ENCODE measurements around the gene MAN2C1.
"Not testable (repeated sequence)": the region's sequence is repeated elsewhere in the genome, so short reads cannot be mapped to it uniquely, and the experiment has no call there.

MAN2C1 gene

GRCh38 chr15:75361361-75361988 lies 6.9 kb downstream of the MAN2C1 start:
- in situ Hi-C loops (cut with HindIII; ENCODE audit: low sequenced_read_pairs) = no loop called here

- in situ Hi-C loops (cut with HindIII; ENCODE audit: low sequenced_read_pairs) = no loop called here
Observed at GRCh38 chr15:75360856-75361255, 7.6 kb downstream of the MAN2C1 start.

- in situ Hi-C loops (cut with HindIII; ENCODE audit: low sequenced_read_pairs) = no loop called here
Observed at GRCh38 chr15:75360391-75360790, 8.0 kb downstream of the MAN2C1 start.

DNA sequence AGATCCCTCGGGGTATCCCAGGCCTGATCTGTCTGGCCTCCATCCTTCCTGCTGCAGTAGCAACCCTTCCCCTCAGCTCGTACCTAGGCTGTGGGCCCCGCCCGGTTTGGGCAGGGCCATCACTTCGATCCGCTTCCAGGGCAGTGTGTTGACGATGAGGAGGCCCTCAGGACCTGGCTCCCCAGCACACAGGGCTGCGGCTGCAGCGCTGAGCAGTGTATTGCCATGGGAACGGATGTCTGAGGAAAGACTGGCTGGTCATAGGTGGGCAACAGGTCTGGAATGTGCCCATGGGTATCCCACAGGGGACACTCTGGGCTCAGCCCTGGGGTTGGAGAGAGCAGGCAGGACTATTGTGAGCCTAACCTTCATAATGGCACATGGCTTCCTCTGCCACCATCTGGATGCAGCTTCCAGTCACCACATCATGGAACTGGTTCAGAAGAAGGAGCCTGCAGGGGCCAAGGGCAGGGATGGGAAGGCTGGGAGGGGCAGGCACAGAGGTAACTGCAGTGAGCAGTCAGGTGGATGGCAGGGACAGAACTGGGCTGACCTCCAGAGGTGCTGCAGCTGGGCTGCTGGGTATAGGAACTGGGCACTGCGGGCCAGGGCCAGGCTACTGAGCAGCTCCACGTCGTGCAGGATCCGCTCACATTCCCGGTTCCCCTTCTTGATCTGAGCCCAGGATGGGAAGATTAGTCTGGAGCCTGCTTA lies 8.7 kb downstream of the MAN2C1 start:
- in situ Hi-C loops (cut with HindIII; ENCODE audit: low sequenced_read_pairs) = no loop called here

DNA sequence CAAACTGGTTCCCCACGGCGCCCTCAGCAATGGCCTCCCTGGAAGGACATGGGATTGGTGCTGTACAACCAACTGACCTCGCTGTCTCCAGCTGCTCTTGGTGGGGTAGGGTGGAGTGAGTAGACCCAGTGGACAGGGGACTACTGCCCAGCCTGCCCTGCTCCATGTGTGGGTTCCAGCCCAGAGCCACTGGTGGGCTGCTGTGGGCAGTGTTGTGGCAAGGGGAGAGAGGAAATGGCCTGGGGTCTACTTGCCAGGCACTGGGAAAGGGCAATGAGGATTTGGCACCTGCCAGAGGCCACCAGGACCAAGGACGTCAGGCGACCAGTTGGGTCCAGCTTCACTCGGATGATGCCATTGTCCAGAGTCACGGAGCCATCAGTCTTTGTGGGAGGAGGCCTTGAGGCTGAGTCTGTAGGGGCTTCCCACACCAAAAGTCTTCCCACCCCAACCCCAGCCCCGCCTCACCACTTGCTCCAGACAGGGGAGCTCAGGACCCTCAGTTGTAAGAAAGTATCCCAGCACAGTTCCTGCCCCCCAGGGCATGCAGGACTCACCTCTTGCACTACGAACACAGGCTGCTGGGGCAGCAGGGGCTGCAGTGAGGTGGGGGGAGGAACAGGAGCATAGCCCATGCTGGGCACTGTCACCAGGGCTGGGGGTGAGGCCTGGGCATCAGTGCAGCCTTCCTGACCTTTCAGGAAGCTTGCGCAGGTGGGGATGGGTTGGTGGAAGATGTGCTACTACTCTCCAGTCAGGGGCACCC lies 9.5 kb downstream of the MAN2C1 start:
- in situ Hi-C loops (cut with HindIII; ENCODE audit: low sequenced_read_pairs) = no loop called here

DNA sequence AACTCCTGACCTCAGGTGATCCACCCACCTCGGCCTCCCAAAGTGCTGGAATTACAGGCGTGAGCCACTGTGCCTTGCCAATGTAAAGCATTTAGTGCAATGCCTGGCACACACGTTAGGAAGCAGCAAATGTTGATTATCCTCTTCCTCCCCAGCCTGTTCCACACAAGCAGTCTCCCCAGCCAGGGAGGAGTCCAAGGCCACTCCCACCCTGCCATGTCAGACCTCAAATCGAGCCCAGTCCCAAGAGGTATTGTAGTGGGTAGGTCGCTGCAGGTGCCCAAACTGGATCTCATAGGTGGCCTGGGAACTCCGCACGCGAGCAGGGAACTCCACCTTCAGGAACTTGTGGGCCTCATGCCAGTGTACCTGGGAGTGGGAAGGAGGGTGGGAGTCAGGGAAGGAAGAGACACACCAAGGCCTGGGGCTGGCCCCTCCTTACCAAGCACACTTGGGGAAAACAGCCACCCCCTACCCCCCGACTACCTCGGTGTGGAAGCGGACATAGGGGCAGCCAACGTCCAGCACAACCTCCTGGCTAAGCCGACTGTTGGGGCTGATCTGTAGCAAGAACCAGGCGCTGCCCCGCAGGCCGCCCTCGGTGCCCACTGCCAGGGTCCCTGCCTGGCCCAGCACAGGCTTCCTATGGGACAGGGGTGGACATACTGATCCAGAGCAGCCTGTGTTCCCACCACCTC lies 10.3 kb downstream of the MAN2C1 start:
- in situ Hi-C loops (cut with HindIII; ENCODE audit: low sequenced_read_pairs) = no loop called here

DNA sequence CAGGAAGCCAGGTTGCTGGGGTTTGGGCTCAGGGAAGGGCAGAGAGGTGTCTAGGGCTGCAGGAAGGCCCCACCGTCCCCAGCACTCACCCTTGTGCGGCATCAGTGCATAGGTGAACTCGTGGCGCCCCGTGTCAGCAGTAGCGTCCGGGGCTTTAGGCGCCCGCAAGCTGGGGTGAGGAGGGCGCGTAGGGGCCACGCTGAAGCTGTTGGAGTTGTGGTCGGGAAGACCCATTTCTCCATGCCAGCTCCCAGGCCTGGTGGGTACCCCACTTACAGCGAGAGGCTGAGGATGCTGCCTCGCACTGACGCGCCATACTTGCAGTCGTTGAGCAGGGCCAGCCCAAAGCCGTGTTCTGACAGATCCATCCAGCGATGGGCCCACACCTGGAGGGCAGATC lies 11.9 kb downstream of the MAN2C1 start:
- in situ Hi-C loops (cut with HindIII; ENCODE audit: low sequenced_read_pairs) = no loop called here

DNA sequence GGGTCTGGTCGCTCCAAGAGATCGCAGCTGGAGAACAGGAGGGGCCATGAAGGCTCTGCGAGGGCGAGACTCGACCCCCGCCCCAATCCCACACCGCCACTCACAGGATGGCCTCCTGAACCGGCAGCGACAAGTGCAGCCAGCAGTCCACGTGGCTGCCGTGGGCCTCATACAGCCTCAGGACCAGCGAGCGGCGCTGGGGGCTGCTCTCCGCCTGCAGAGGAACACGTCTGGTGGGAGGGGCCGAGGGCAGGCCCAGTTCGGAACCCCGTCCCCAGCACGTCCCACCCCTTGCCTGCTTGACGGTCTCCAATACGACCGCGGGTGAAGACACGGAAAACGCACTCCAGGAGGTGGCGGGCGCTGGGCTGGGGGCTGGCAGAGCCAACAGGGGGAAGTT lies 12.4 kb downstream of the MAN2C1 start:
- in situ Hi-C loops (cut with HindIII; ENCODE audit: low sequenced_read_pairs) = no loop called here

GRCh38 chr15:75355369-75355768 lies 13.0 kb downstream of the MAN2C1 start:
- in situ Hi-C loops (cut with HindIII; ENCODE audit: low sequenced_read_pairs) = no loop called here

DNA sequence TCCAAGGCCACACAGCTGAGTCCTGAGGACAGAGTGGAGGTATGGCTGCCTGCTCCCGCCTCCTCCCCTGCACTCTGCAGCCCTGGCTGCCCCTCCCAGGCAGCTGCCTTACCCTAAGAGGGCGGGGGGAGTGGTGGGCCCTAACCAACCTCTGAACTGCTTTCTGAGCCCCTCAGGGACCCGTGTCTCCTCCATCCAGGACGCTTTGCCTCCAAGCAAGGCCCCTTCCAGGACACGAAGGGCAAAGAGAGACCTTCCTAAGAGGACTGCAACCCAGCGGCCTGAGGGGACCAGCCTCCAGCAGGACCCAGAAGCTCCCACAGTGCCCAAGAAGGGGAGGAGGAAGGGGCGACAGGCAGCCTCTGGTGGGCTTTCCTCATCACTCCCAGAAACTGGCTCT lies 14.0 kb downstream of the MAN2C1 start:
- in situ Hi-C loops (cut with HindIII; ENCODE audit: low sequenced_read_pairs) = no loop called here

GRCh38 chr15:75353604-75354003 lies 14.8 kb downstream of the MAN2C1 start:
- in situ Hi-C loops (cut with HindIII; ENCODE audit: low sequenced_read_pairs) = no loop called here

- in situ Hi-C loops (cut with HindIII; ENCODE audit: low sequenced_read_pairs) = no loop called here
Observed at GRCh38 chr15:75352186-75353080, 16.0 kb downstream of the MAN2C1 start.

DNA sequence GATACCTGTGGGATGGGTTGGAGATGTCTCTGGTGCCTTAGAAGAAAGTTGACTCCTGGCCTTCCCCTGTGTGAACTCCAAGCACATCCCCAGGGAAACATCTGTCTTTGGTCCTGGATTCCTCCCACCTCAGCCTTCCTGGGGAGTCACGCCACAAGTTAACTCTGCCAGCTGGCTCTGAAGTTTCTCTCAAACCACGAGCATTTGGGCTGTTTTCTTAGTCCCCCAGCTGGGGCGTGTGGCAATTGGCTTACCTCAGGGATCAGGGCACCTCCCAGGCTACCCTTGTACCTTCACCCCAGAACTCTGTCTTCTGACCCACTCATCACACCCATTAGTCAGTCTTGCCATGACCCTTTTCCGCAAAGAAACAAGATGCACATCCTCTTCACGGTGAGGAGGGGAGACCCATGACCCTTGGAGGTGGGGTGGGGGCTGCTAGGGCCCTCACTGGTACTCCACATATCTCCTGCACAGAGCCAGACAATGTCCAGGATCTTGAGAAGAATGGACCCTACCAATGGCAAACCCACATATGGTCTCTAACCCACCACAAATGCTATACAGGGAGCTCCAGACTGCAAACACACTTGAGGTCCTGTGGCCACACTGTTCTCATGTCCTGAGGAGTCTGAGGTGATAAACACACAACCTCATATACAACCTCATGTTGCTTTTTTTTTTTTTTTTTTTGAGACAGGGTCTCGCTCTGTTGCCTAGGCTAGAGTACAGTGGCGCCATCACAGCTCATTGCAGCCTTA lies 17.6 kb downstream of the MAN2C1 start:
- in situ Hi-C loops (cut with HindIII; ENCODE audit: low sequenced_read_pairs) = no loop called here

- in situ Hi-C loops (cut with HindIII; ENCODE audit: low sequenced_read_pairs) = no loop called here
Observed at GRCh38 chr15:75349851-75350588, 18.4 kb downstream of the MAN2C1 start.

GRCh38 chr15:75349351-75349669 lies 19.1 kb downstream of the MAN2C1 start:
- in situ Hi-C loops (cut with HindIII; ENCODE audit: low sequenced_read_pairs) = not testable (repeated sequence)

DNA sequence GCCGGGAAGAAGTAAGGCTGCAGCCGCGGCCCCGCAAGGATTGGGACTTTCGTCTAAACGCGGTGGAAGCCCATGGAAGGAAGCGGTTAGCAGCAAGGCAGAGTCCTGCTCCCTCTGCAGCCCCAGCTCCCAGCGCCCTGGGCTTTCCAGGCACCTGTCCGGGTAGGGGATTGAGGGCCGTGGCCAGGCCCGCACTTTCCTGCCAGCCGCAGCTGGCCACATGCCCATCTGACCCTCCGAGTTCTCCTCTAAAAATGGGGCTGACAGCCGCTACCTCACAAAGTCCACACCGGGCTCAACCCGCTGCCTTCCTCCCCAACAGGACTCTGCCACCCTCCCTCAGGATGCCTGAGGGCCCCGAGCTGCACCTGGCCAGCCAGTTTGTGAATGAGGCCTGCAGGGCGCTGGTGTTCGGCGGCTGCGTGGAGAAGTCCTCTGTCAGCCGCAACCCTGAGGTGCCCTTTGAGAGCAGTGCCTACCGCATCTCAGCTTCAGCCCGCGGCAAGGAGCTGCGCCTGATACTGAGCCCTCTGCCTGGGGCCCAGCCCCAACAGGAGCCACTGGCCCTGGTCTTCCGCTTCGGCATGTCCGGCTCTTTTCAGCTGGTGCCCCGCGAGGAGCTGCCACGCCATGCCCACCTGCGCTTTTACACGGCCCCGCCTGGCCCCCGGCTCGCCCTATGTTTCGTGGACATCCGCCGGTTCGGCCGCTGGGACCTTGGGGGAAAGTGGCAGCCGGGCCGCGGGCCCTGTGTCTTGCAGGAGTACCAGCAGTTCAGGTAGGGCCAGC lies 19.7 kb downstream of the MAN2C1 start:
- in situ Hi-C loops (cut with HindIII; ENCODE audit: low sequenced_read_pairs) = no loop called here

DNA sequence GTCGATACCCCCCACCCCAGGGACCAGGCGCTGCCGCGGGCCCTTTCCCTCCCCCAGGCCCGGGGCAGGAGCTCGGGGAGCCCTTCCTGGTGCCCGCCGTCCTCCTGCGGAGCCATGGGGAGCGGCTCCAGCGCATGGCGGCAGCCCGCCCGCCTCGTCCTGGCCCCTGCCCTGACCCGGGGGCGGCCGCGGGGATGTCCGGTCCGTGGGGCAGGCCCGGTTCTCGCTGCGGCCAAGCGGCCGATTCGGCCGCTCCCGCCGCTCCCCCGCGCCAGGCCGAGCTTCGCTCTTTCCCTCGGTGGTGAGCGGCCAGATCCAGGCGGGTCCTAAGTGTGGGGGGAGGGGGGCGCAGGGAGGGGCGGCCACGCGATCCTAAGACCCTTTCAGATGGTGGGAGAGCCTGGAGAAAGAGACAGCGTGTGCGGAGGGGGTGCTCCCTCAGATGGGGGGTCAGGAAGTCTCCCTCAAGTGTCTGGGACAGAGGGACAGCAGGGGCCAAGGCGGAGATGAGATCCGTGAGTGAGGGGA lies 20.3 kb downstream of the MAN2C1 start:
- in situ Hi-C loops (cut with HindIII; ENCODE audit: low sequenced_read_pairs) = no loop called here

All from DLD1 (cell line).